ENCODE measurements around the gene LGALS4. TPM values are rescaled to one million over a fixed set of nuclear protein-coding genes. Genes with fewer than 3 reads are reported as not detected.

LGALS4 gene
- total RNA-seq, 1 donor from 2014 or later, result 4.5 TPM

DNA sequence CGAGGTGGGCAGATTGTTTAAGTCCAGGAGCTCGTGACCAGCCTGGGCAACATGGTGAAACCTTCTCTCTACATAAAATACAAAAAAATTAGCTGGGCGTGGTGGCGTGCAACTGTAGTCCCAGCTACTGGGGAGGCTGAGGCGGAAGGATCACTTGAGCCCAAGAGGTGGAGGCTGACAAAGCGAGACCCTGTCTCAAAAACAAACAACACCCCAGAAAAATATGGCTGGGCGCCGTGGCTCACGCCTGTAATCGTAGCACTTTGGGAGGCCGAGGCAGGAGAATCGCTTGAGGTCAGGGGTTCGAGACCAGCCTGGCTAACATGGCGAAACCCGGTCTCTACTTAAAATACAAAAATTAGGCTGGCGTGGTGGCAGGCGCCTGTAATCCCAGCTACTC lies 40.5 kb upstream of the LGALS4 start:
- POLR2A ChIA-PET, result interaction anchor here (0.6 to 9.5 kb wide), 8 partner anchors 11 to 1577 kb away, joined by 3 to 463 read pairs (median 15); partner anchors contain the start of genes ECH1, NFKBIB, RINL and SIRT2
- CTCF ChIA-PET, result interaction anchor here (1.1 to 4.5 kb wide), 5 partner anchors 11 to 60 kb away, joined by 3 to 31 read pairs (median 10); partner anchors contain the start of gene NFKBIB
- peak overlapping the region; percentile 94 for H3K4me3 Mint-ChIP-seq
- H3K4me1 Mint-ChIP-seq, result peaks cover 59% of the 10 kb centered on the region
- H3K27ac Mint-ChIP-seq, result peak overlapping the region; percentile 99
- TF ChIP-seq, protein P1, sequence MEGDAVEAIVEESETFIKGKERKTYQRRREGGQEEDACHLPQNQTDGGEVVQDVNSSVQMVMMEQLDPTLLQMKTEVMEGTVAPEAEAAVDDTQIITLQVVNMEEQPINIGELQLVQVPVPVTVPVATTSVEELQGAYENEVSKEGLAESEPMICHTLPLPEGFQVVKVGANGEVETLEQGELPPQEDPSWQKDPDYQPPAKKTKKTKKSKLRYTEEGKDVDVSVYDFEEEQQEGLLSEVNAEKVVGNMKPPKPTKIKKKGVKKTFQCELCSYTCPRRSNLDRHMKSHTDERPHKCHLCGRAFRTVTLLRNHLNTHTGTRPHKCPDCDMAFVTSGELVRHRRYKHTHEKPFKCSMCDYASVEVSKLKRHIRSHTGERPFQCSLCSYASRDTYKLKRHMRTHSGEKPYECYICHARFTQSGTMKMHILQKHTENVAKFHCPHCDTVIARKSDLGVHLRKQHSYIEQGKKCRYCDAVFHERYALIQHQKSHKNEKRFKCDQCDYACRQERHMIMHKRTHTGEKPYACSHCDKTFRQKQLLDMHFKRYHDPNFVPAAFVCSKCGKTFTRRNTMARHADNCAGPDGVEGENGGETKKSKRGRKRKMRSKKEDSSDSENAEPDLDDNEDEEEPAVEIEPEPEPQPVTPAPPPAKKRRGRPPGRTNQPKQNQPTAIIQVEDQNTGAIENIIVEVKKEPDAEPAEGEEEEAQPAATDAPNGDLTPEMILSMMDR (IDR thresholded peaks at IDR 0.05), result no peak
- H3K36me3 Mint-ChIP-seq (ENCODE audit: low read depth), result peaks cover 17% of the 10 kb centered on the region
- H3K27me3 Mint-ChIP-seq, result no peaks in the 10 kb centered on the region
- H3K9me3 Mint-ChIP-seq, result no peaks in the 10 kb centered on the region
- DNase-seq (no peak), ATAC-seq (ENCODE audit: low read depth) (no peak)
- intact Hi-C loops (cut with micrococcal nuclease), result loop anchor here (5.0 kb wide), 2 partner anchors 554 to 979 kb away; partner anchors contain the start of genes DYRK1B and ZFP36

GRCh38 chr19:38852231-38853044 lies 39.7 kb upstream of the LGALS4 start:
- H3K27ac Mint-ChIP-seq, result peak overlapping the region; percentile 99

DNA sequence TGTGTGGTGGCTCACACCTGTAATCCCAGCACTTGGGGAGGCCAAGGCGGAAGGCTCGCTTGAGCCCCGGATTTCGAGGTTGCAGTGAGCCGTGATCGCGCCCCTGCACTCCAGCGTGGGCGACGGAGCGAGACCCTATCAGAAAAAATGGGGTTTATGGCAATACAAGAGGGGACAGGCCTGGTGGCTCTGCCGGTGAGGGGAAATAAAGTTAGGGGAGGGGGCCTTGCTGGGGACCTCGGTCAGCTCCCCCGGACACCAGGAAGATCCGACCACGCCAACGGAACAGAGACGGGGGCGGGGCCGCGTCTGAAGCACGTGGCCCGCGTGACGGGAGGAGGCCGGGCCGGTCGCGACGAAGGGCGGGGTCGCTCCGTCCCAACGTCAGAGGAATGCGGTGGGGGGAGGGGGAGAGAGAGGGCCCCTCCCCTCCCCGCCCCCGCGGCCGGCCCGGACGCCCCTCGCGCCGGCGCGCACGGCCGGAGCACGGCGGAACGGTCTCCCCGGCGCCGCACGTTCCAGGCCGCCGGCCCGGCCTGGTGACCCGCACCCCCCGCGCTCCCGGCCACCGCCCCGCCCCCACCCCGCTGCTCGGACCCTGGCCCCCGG lies 39.0 kb upstream of the LGALS4 start:
- CTCF ChIA-PET, result interaction anchor here (1.4 to 4.5 kb wide), 5 partner anchors 8 to 36 kb away, joined by 3 to 31 read pairs (median 10); no protein-coding TSS in a partner anchor
- Mint-ChIP-seq H3K27me3 (no peaks in the 10 kb centered on the region), H3K9me3 (no peaks in the 10 kb centered on the region), H3K4me1 (peaks cover 59% of the 10 kb centered on the region), H3K27ac (peak overlapping the region; percentile 98), H3K4me3 (peak overlapping the region; percentile 93), H3K36me3 (ENCODE audit: low read depth) (peaks cover 31% of the 10 kb centered on the region)
- intact Hi-C loops (cut with micrococcal nuclease), result loop anchor here (2.0 to 5.0 kb wide), 3 partner anchors 535 to 981 kb away; partner anchors contain the start of genes DYRK1B and ZFP36
- POLR2A ChIA-PET, result interaction anchor here (0.7 to 9.5 kb wide), 15 partner anchors 9 to 233 kb away, joined by 3 to 463 read pairs (median 9); partner anchors contain the start of genes ECH1, EIF3K, MAP4K1 and MRPS12
- DNase-seq (peak; percentile 90), ATAC-seq (ENCODE audit: low read depth) (peak; percentile 16)
- TF ChIP-seq, protein P1 (IDR thresholded peaks at IDR 0.05), result no peak

More at GRCh38 chr19:38852231-38853044, 39.7 kb upstream of the LGALS4 start:
- no peaks in the 10 kb centered on the region for H3K27me3 Mint-ChIP-seq
- TF ChIP-seq, protein P1 (IDR thresholded peaks at IDR 0.05), result no peak
- H3K9me3 Mint-ChIP-seq, result no peaks in the 10 kb centered on the region
- CTCF ChIA-PET, result interaction anchor here (1.1 to 4.5 kb wide), 5 partner anchors 11 to 60 kb away, joined by 3 to 31 read pairs (median 10); partner anchors contain the start of gene NFKBIB
- POLR2A ChIA-PET, result interaction anchor here (0.6 to 9.5 kb wide), 13 partner anchors 10 to 1578 kb away, joined by 3 to 463 read pairs (median 9); partner anchors contain the start of genes ECH1, EIF3K, MAP4K1 and NFKBIB
- DNase-seq (peak; percentile 45), ATAC-seq (ENCODE audit: low read depth) (no peak)
- H3K36me3 Mint-ChIP-seq (ENCODE audit: low read depth), result peaks cover 25% of the 10 kb centered on the region
- H3K4me3 Mint-ChIP-seq, result peak overlapping the region; percentile 94
- intact Hi-C loops (cut with micrococcal nuclease), result loop anchor here (5.0 kb wide), 2 partner anchors 555 to 980 kb away; partner anchors contain the start of genes DYRK1B and ZFP36
- H3K4me1 Mint-ChIP-seq, result peaks cover 59% of the 10 kb centered on the region

- H3K27ac Mint-ChIP-seq, result peak overlapping the region; percentile 98
- H3K4me1 Mint-ChIP-seq, result peaks cover 55% of the 10 kb centered on the region
- H3K4me3 Mint-ChIP-seq, result peak overlapping the region; percentile 93
- H3K36me3 Mint-ChIP-seq (ENCODE audit: low read depth), result peaks cover 37% of the 10 kb centered on the region
- no peaks in the 10 kb centered on the region for H3K27me3 Mint-ChIP-seq
- no peaks in the 10 kb centered on the region for H3K9me3 Mint-ChIP-seq
- TF ChIP-seq, protein P1 (IDR thresholded peaks at IDR 0.05), result no peak
- intact Hi-C loops (cut with micrococcal nuclease), result loop anchor here (1.0 to 5.0 kb wide), 9 partner anchors 13 to 981 kb away; partner anchors contain the start of genes ACTN4, DYRK1B, ECH1 and NFKBIB
- ATAC-seq (ENCODE audit: low read depth) (no peak), DNase-seq (peak; percentile 57)
- ChIA-PET CTCF (interaction anchor here (1.4 to 4.5 kb wide), 4 partner anchors 8 to 36 kb away, joined by 3 to 31 read pairs (median 9); no protein-coding TSS in a partner anchor), POLR2A (interaction anchor here (0.7 to 9.5 kb wide), 15 partner anchors 9 to 232 kb away, joined by 3 to 463 read pairs (median 9); partner anchors contain the start of genes ECH1, EIF3K, MAP4K1 and MRPS12)
Observed at GRCh38 chr19:38850976-38851621, 38.4 kb upstream of the LGALS4 start.
